ENCODE measurements around the gene EFHD2.

GRCh38 chr1:15449567-15449966 lies 39.9 kb downstream of the EFHD2 start:
- TF ChIP-seq EZH2phosphoT487 (IDR thresholded peaks at IDR 0.05; ENCODE audit: borderline replicate concordance) (no peak), POLR2AphosphoS5 (IDR thresholded peaks at IDR 0.05; ENCODE audit: low read depth, low read length) (no peak), POLR2A (IDR thresholded peaks at IDR 0.05; ENCODE audit: borderline replicate concordance, extremely low read depth, insufficient read depth, insufficient read length) (no peak), EZH2 (IDR thresholded peaks at IDR 0.05) (no peak), CTCF (IDR thresholded peaks at IDR 0.05 in 2 of 3, conservative IDR thresholded peaks at IDR 0.05 in 1 of 3; ENCODE audit: borderline replicate concordance in 1 of 3, insufficient read depth in 1 of 3, low read depth in 2 of 3, low read length in 2 of 3) (no peak), FOSL1 (IDR thresholded peaks at IDR 0.05; ENCODE audit: low read depth) (no peak)

All from HCT116 (cell line).